ENCODE data around the gene PPL.

The PPL gene

GRCh38 chr16:4836727-4837126 is 100.2 kb downstream of the PPL start:
- H3K4me3 ChIP-seq (ENCODE audit: control insufficient read depth, low read depth, low read length), result no peak overlapping the region
- DNase-seq (ENCODE audit: low read depth), result no peak
- TF ChIP-seq CTCF (IDR thresholded peaks at IDR 0.05; ENCODE audit: control insufficient read depth, insufficient read depth, low read depth, low read length, missing control alignments), result no peak

- no peak overlapping the region for H3K4me3 ChIP-seq (ENCODE audit: control insufficient read depth, low read depth, low read length)
- no peak for TF ChIP-seq CTCF (IDR thresholded peaks at IDR 0.05; ENCODE audit: control insufficient read depth, insufficient read depth, low read depth, low read length, missing control alignments)
- DNase-seq (ENCODE audit: low read depth), result no peak
Measured at GRCh38 chr16:4833584-4833983, 103.4 kb downstream of the PPL start.

- no peak for TF ChIP-seq CTCF (IDR thresholded peaks at IDR 0.05; ENCODE audit: control insufficient read depth, insufficient read depth, low read depth, low read length, missing control alignments)
- no peak for DNase-seq (ENCODE audit: low read depth)
- H3K4me3 ChIP-seq (ENCODE audit: control insufficient read depth, low read depth, low read length), result no peak overlapping the region
Measured at GRCh38 chr16:4832698-4833343, 104.1 kb downstream of the PPL start.

All from AG09309 (cell line).